Effector memory CD4-positive, alpha-beta T cell (primary cell): ENCODE data around the gene BRD7.
A peak's percentile ranks its signal among the peaks of the same experiment; 100 is the strongest.

Source experiments
- DNase-seq, 3 donors: peaks; one replicate each; pipeline ENCODE4 v3.0.0-alpha.2; 2020
- H3K27ac ChIP-seq: 2 replicates; pipeline ENCODE4 v1.7.0; 2013; ENCODE audit warnings: mild to moderate bottlenecking, low read length, moderate library complexity; ENCODE audit not compliant: insufficient read depth, poor library complexity, severe bottlenecking
- H3K27me3 ChIP-seq: replicated peaks from 2 replicates; pipeline ENCODE4 v1.7.0; 2013; ENCODE audit warnings: mild to moderate bottlenecking, low read length; ENCODE audit not compliant: insufficient read depth, control insufficient read depth, poor library complexity, severe bottlenecking
- H3K36me3 ChIP-seq: 2 replicates; pipeline ENCODE4 v1.7.0; 2013; ENCODE audit warnings: mild to moderate bottlenecking, low read length, moderate library complexity; ENCODE audit not compliant: control insufficient read depth, insufficient read depth
- H3K4me1 ChIP-seq: 2 replicates; pipeline ENCODE4 v1.7.0; 2013; ENCODE audit warnings: low read length, mild to moderate bottlenecking; ENCODE audit not compliant: control insufficient read depth, insufficient read depth, poor library complexity, severe bottlenecking
- H3K4me3 ChIP-seq: 2 replicates; pipeline ENCODE4 v1.7.0; 2013; ENCODE audit warnings: low read length, low read depth, mild to moderate bottlenecking; ENCODE audit not compliant: insufficient read depth, poor library complexity, severe bottlenecking
- H3K9me3 ChIP-seq: 2 replicates; pipeline ENCODE4 v1.7.0; 2013; ENCODE audit warnings: mild to moderate bottlenecking, low read length, moderate library complexity; ENCODE audit not compliant: control insufficient read depth

Gene BRD7

DNA sequence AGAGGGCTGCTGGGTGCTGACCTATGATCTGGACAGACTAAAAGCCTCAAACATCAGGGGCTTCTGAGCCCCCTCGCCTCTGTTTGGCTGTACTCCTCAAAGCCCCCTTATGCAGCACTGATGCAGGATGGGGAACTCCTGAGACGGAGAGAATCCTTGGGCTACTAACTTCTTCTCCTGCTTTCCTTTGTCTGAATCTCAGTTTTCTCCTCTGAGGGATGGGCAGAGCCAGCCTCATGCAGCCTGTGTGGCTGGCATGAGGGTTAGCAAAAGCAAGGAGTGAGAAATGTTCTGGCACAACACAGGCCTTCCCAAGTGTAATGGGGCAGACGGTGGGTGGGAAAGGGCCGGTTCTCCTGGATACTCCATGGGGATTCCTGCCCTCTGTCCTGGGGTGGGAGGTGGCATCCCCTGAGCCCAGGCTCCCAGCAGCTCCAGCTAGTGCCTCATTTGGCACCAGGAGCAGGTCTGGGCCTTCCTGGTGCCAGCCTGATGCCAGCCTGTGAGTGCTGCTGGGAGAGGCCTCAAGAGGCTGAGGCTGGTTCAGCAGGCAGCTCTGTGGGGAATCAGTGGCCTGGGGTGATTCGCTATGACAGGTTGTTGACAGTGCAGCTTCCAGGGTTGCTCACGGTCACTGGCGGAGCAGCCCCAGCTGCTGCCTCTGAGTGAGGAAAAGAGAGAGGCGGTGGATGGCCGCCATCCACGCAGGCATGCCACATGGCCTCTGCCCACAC is 4.0 kb upstream of the BRD7 start:
- Histone ChIP-seq H3K4me3 (no peak overlapping the region), H3K27ac (no peak overlapping the region)
- no peak for DNase-seq

DNA sequence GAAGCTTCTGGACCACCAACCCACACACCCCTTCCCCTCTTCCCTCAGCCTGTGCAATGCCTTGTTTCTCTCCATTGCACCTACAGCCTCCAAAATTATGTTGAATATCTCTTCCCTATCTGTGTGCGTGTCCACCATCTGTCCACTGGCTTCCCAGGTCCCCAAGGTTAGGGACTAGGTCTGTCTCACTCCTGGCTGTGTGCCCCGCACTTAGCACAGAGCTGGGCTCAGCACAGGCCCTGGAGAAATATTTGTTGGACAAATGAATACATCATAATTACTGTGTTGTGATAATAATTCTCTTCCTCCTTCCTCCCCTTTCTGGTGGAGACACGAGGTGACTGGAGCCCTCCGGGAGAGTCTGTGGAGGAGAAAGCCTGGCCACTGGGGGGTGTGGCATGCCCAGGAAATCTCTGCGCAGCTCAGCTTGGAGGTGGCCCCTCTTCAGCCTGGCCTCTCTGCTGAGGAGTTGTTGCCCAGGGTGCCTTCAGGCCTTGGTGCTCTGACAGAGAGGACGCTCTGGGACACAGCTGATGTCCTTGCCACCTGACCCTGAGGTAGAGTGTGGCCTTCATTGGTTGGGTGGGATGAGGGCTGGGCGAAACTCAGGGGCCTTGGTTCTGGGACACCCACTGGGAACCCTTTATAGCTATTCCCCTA is 3.3 kb upstream of the BRD7 start:
- H3K36me3 ChIP-seq = no peaks in the 10 kb centered on the region
- H3K27ac ChIP-seq = no peak overlapping the region
- no peaks in the 10 kb centered on the region for H3K27me3 ChIP-seq
- H3K9me3 ChIP-seq = no peaks in the 10 kb centered on the region
- DNase-seq = no peak
- peaks cover 14% of the 10 kb centered on the region for H3K4me1 ChIP-seq
- H3K4me3 ChIP-seq = no peak overlapping the region

More for the DNA sequence above, 4.0 kb upstream of the BRD7 start:
- peaks cover 8% of the 10 kb centered on the region for H3K4me1 ChIP-seq
- no peaks in the 10 kb centered on the region for H3K27me3 ChIP-seq
- no peaks in the 10 kb centered on the region for H3K9me3 ChIP-seq
- no peaks in the 10 kb centered on the region for H3K36me3 ChIP-seq

- no peaks in the 10 kb centered on the region for H3K36me3 ChIP-seq
- no peak overlapping the region for H3K4me3 ChIP-seq
- no peaks in the 10 kb centered on the region for H3K27me3 ChIP-seq
- H3K4me1 ChIP-seq = peaks cover 21% of the 10 kb centered on the region
- no peaks in the 10 kb centered on the region for H3K9me3 ChIP-seq
- DNase-seq = no peak
- no peak overlapping the region for H3K27ac ChIP-seq
Measured at GRCh38 chr16:50371036-50371716, 2.4 kb upstream of the BRD7 start.

GRCh38 chr16:50369133-50369804 is 481 bp upstream of the BRD7 start:
- peaks cover 21% of the 10 kb centered on the region for H3K4me1 ChIP-seq
- H3K36me3 ChIP-seq = peaks cover 1% of the 10 kb centered on the region
- no peaks in the 10 kb centered on the region for H3K9me3 ChIP-seq
- DNase-seq = no peak
- peak overlapping the region; percentile 68 for H3K27ac ChIP-seq
- peak overlapping the region; percentile 57 for H3K4me3 ChIP-seq
- no peaks in the 10 kb centered on the region for H3K27me3 ChIP-seq

- Histone ChIP-seq H3K4me1 (peaks cover 21% of the 10 kb centered on the region), H3K9me3 (no peaks in the 10 kb centered on the region), H3K27me3 (no peaks in the 10 kb centered on the region), H3K36me3 (peaks cover 15% of the 10 kb centered on the region), H3K27ac (peak overlapping the region; percentile 71), H3K4me3 (peak overlapping the region; percentile 77)
- DNase-seq = no peak
Measured at GRCh38 chr16:50367777-50368409, 895 bp downstream of the BRD7 start.

GRCh38 chr16:50365791-50366575 is 2.8 kb downstream of the BRD7 start:
- Histone ChIP-seq H3K9me3 (no peaks in the 10 kb centered on the region), H3K27me3 (no peaks in the 10 kb centered on the region), H3K27ac (no peak overlapping the region), H3K4me3 (no peak overlapping the region), H3K36me3 (peaks cover 29% of the 10 kb centered on the region), H3K4me1 (peaks cover 21% of the 10 kb centered on the region)
- DNase-seq = no peak

GRCh38 chr16:50363656-50364055 is 5.1 kb downstream of the BRD7 start:
- no peaks in the 10 kb centered on the region for H3K9me3 ChIP-seq
- no peaks in the 10 kb centered on the region for H3K27me3 ChIP-seq
- H3K27ac ChIP-seq = no peak overlapping the region
- H3K4me3 ChIP-seq = no peak overlapping the region
- peaks cover 38% of the 10 kb centered on the region for H3K36me3 ChIP-seq
- no peak for DNase-seq
- peaks cover 18% of the 10 kb centered on the region for H3K4me1 ChIP-seq

- no peaks in the 10 kb centered on the region for H3K9me3 ChIP-seq
- no peak overlapping the region for H3K27ac ChIP-seq
- no peak for DNase-seq
- peaks cover 43% of the 10 kb centered on the region for H3K36me3 ChIP-seq
- H3K4me1 ChIP-seq = no peaks in the 10 kb centered on the region
- H3K4me3 ChIP-seq = no peak overlapping the region
- H3K27me3 ChIP-seq = no peaks in the 10 kb centered on the region
Measured at GRCh38 chr16:50360779-50361178, 8.0 kb downstream of the BRD7 start.
